HepG2 (cell line): ENCODE measurements around the gene WWP2. TPM values are rescaled to one million over a fixed set of nuclear protein-coding genes. Genes with fewer than 3 reads are reported as not detected.

ENCODE experiments used
- ATF6 ChIP-seq: sonication (generic); formaldehyde crosslinking; conservative IDR thresholded peaks from 2 replicates; pipeline ENCODE4 v1.4.0; 2020; ENCODE audit warnings: missing genetic modification reagents
- HNRNPLL ChIP-seq: fragments of 200-400 bp; formaldehyde crosslinking; IDR thresholded peaks from 2 replicates; pipeline ENCODE4 v1.6.1; 2017; ENCODE audit warnings: mild to moderate bottlenecking, low read depth, low read length; ENCODE audit not compliant: poor library complexity, severe bottlenecking
- IRF2 ChIP-seq: IDR thresholded peaks from 2 replicates; pipeline ENCODE4 v1.6.1; 2018; ENCODE audit warnings: missing genetic modification reagents, missing compliant biosample characterization
- KLF12 ChIP-seq: sonication (generic); formaldehyde crosslinking; IDR thresholded peaks from 2 replicates; pipeline ENCODE4 v1.4.0; 2020; ENCODE audit warnings: missing genetic modification reagents, borderline replicate concordance
- MEIS1 ChIP-seq: sonication (generic); formaldehyde crosslinking; IDR thresholded peaks from 2 replicates; pipeline ENCODE4 v1.9.0; 2021; ENCODE audit warnings: mild to moderate bottlenecking, missing genetic modification reagents, moderate library complexity, borderline replicate concordance
- MEIS2 ChIP-seq: sonication (generic); formaldehyde crosslinking; IDR thresholded peaks from 2 replicates; pipeline ENCODE4 v1.9.0; 2021; ENCODE audit warnings: mild to moderate bottlenecking, missing genetic modification reagents
- NFE2L1 ChIP-seq: sonication (generic); formaldehyde crosslinking; IDR thresholded peaks from 2 replicates; pipeline ENCODE4 v1.4.0; 2020; ENCODE audit warnings: missing genetic modification reagents, mild to moderate bottlenecking, borderline replicate concordance
- PITX1 ChIP-seq: sonication (generic); formaldehyde crosslinking; IDR thresholded peaks from 2 replicates; pipeline ENCODE4 v1.5.1; 2020; ENCODE audit warnings: mild to moderate bottlenecking, missing genetic modification reagents
- RFX5 ChIP-seq: IDR thresholded peaks from 2 replicates; pipeline ENCODE4 v1.6.1; 2011; ENCODE audit warnings: low read depth, low read length, improper control_type of control experiment
- SETDB1 ChIP-seq: sonication (generic); formaldehyde crosslinking; IDR thresholded peaks from 2 replicates; pipeline ENCODE4 v1.5.1; 2020; ENCODE audit warnings: missing genetic modification reagents, mild to moderate bottlenecking, borderline replicate concordance
- SKI ChIP-seq: fragments of 450-650 bp; IDR thresholded peaks from one replicate; pipeline ENCODE4 v1.6.1; 2018; ENCODE audit warnings: mild to moderate bottlenecking; ENCODE audit not compliant: partially characterized antibody
- XBP1 ChIP-seq: sonication (generic); formaldehyde crosslinking; IDR thresholded peaks from 2 replicates; pipeline ENCODE4 v1.5.0; 2020; ENCODE audit warnings: missing genetic modification reagents
- ZBTB38 ChIP-seq: sonication (generic); formaldehyde crosslinking; IDR thresholded peaks from 2 replicates; pipeline ENCODE4 v1.5.1; 2020; ENCODE audit warnings: mild to moderate bottlenecking, missing genetic modification reagents
- ZBTB7B ChIP-seq: sonication (generic); formaldehyde crosslinking; IDR thresholded peaks from 2 replicates; pipeline ENCODE4 v1.4.0; 2020; ENCODE audit warnings: missing genetic modification reagents
- ZNF121 ChIP-seq: sonication (generic); formaldehyde crosslinking; IDR thresholded peaks from 2 replicates; pipeline ENCODE4 v1.5.0; 2020; ENCODE audit warnings: mild to moderate bottlenecking, missing genetic modification reagents
- ZNF224 ChIP-seq: sonication (generic); formaldehyde crosslinking; IDR thresholded peaks from 2 replicates; pipeline ENCODE4 v1.5.0; 2020; ENCODE audit warnings: mild to moderate bottlenecking, missing genetic modification reagents
- ZNF543 ChIP-seq: sonication (generic); formaldehyde crosslinking; IDR thresholded peaks from 2 replicates; pipeline ENCODE4 v1.4.0; 2020; ENCODE audit warnings: mild to moderate bottlenecking, missing genetic modification reagents
- ZNF569 ChIP-seq: sonication (generic); formaldehyde crosslinking; IDR thresholded peaks from 2 replicates; pipeline ENCODE4 v1.5.0; 2020; ENCODE audit warnings: mild to moderate bottlenecking, missing genetic modification reagents, moderate library complexity, borderline replicate concordance
- ZNF574 ChIP-seq: sonication (generic); formaldehyde crosslinking; IDR thresholded peaks from 2 replicates; pipeline ENCODE4 v1.4.0; 2020; ENCODE audit warnings: missing genetic modification reagents
- ZNF777 ChIP-seq: sonication (generic); formaldehyde crosslinking; IDR thresholded peaks from 2 replicates; pipeline ENCODE4 v1.4.0; 2020; ENCODE audit warnings: missing genetic modification reagents
- polyA plus RNA-seq, 8 experiments: library from polyadenylated mRNA; depleted of rRNA in 3 of 8; stranded (reverse) in 7 of 8; unstranded in 1 of 8; fragments of >200 nt; fragmentation: Illumina TruSeq in 4 of 8; extraction: Trizol in 4 of 8; gene quantifications; 2 replicates each; pipeline versions ENCODE4 v1.2.1 to v1.2.3, GENCODE V29; 2011 to 2016; ENCODE audit warnings: low read depth in 4 of 8, missing spikeins in 1 of 8, mixed read lengths in 1 of 8; ENCODE audit not compliant: insufficient read depth in 1 of 8
- total RNA-seq, 5 experiments: library from RNA; depleted of rRNA; stranded (reverse); fragments of >200 nt; fragmentation: Illumina TruSeq; extraction: Trizol; gene quantifications; 2 replicates each; pipeline ENCODE4 v1.2.3, GENCODE V29; 2016; ENCODE audit warnings: low read depth in 1 of 5
- TF ChIP-seq, protein P1 (sequence below): sonication (generic); formaldehyde crosslinking; conservative IDR thresholded peaks from 2 replicates; pipeline ENCODE4 v1.4.0; 2020; ENCODE audit warnings: missing genetic modification reagents
- TF ChIP-seq, protein P2 (sequence below): IDR thresholded peaks from 2 replicates; pipeline ENCODE4 v1.6.1; 2016; ENCODE audit warnings: missing compliant biosample characterization, missing genetic modification reagents, borderline replicate concordance

The WWP2 gene
- total and polyA plus RNA-seq, 2 of the 13 experiments (the other 11 are each of a cell fraction or from before 2014, with no cell fraction given), result 11.4 to 28.2 TPM

DNA sequence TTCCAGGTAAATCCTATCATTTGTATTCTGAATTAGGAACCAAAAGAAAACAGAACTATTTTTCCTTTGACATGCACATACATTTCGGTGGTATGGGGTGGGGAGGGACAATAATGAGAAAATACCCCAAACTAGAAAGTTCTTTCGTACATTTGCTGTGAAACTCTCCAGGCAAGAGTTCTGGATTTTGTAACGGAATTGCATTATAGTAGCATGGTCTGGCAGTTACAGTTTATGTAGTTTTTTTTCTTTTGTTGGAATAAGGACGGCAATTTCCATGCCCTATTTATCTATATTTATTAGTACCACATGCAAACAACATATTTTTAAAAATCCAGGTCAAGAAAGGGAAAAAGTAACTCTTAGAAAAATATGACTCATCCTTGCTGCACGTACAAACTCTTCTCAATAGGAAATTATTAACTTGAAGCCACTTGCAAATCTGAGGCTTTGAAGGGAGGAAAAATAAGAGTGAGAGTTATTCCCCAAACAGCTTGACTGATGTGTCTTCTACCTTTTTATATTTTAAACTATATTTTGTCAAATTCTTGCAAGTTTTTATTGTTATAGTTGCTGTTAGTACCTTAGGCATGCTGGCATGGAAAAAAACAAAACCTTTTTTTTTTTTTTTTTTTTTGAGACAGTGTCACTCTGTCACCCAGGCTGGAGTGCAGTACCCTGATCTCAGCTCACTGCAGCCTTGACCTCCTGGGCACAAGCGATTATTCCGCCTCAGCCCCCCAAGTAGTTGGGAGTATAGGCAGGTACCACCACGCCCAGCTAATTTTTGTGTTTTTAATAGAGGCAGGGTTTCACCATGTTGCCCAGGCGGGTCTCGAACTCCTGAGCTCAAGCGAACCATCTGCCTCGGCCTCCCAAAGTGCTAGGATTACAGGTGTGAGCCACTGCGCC is 69.3 kb downstream of the WWP2 start (continued):
- TF ChIP-seq, protein P1, sequence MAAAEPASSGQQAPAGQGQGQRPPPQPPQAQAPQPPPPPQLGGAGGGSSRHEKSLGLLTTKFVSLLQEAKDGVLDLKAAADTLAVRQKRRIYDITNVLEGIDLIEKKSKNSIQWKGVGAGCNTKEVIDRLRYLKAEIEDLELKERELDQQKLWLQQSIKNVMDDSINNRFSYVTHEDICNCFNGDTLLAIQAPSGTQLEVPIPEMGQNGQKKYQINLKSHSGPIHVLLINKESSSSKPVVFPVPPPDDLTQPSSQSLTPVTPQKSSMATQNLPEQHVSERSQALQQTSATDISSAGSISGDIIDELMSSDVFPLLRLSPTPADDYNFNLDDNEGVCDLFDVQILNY (CRISPR knock-in tag), result no peak
- TF ChIP-seq ATF6 (CRISPR knock-in tag), result no peak
- no peak for TF ChIP-seq MEIS1 (CRISPR knock-in tag)
- no peak for TF ChIP-seq HNRNPLL
- peak; percentile 49; the same call in 1 of the 2 replicates for TF ChIP-seq PITX1 (CRISPR knock-in tag)
- no peak for TF ChIP-seq ZNF543 (CRISPR knock-in tag)
- no peak for TF ChIP-seq MEIS2 (CRISPR knock-in tag)
- TF ChIP-seq NFE2L1 (CRISPR knock-in tag), result no peak
- no peak for TF ChIP-seq ZNF224 (CRISPR knock-in tag)
- TF ChIP-seq IRF2 (CRISPR knock-in tag), result peak; percentile 60; the same call in 1 of the 2 replicates
- TF ChIP-seq ZBTB7B (CRISPR knock-in tag), result peak; percentile 86
- no peak for TF ChIP-seq ZNF121 (CRISPR knock-in tag)
- TF ChIP-seq, protein P2, sequence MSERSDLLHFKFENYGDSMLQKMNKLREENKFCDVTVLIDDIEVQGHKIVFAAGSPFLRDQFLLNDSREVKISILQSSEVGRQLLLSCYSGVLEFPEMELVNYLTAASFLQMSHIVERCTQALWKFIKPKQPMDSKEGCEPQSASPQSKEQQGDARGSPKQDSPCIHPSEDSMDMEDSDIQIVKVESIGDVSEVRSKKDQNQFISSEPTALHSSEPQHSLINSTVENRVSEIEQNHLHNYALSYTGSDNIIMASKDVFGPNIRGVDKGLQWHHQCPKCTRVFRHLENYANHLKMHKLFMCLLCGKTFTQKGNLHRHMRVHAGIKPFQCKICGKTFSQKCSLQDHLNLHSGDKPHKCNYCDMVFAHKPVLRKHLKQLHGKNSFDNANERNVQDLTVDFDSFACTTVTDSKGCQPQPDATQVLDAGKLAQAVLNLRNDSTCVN (CRISPR knock-in tag), result no peak
- peak; percentile 92 for TF ChIP-seq ZBTB38 (CRISPR knock-in tag)
- no peak; the same call in 1 of the 2 replicates for TF ChIP-seq KLF12 (CRISPR knock-in tag)
- TF ChIP-seq ZNF574, result 0 out of 2 replicates have a peak, but pooled peaks have one; percentile 14
- no peak for TF ChIP-seq XBP1
- no peak for TF ChIP-seq ZNF569
- TF ChIP-seq RFX5, result no peak
- no peak for TF ChIP-seq SETDB1 (CRISPR knock-in tag)
- 0 out of 2 replicates have a peak, but pooled peaks have one; percentile 53 for TF ChIP-seq ZNF777 (CRISPR knock-in tag)
- TF ChIP-seq SKI, result no peak
